OCI-M1 (cell line): ENCODE measurements around the gene SIGLEC12.

Source experiments
- DNase-seq: peaks from one replicate; lab custom pipeline; 2025; lab: John Stamatoyannopoulos, UW

Gene SIGLEC12

DNA sequence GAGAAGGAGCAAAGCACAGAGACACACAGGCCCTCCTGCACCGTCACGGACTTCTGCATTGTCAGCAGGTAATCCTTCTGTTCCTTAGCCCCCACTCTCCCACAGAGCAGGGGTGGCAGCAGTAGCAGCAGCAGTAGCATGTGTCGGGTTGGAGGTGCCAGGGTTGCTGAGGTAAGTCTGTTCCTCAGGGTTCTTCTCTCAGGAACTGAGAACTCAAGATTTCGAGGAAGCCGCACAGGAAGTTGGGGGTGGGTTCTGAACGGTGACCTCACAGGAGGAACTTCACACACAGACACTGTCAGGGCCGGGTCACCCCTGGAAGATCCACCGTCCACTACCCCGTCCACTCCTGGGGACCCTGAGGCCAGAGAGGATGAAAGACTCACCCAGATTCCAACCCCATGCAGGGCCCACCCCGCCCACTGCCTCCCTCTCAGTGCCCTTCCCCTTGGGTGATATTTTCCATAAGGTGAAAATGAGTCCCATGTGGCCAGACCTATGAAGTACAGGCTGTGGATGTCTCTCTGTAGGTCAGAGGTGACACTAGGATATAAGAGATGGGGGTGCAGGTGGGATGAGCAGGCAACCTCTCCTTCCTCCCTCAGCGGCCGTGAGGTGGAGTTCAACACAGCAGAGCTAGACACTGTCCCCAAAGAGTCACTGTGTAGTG, at the start of gene SIGLEC12:
TSS of gene SIGLEC12 (minus strand) at position 207 of the 670 bp plus-strand sequence. CDS start at position 140, 67 bp downstream.
- DNase-seq = no peak

- no peak for DNase-seq
Measured at GRCh38 chr19:51550848-51551672, 49.5 kb upstream of the SIGLEC12 start.

- DNase-seq = no peak
Measured at GRCh38 chr19:51549533-51550324, 48.1 kb upstream of the SIGLEC12 start.

DNA sequence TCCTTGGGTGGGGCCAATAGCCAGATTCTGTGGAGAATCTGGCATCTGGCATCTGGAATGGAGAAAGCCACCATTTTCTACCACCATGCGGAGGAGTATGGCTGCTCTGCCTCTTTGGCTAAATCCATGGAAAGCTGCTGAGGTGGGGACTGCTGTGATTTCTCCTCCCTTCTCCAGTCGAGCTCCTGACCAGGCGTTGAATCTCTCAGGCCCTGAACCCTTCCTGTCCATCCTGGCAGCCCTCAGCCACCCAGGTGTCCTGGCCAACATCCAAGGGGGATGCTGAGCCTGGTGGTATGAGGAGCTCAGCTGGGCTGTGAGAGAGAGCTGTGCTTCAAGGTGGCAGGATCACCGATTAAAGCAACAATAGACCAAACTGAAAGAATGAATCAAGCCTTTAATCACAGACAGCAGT, 47.3 kb upstream of the SIGLEC12 start:
- DNase-seq = no peak

GRCh38 chr19:51548213-51548651, 46.6 kb upstream of the SIGLEC12 start:
- DNase-seq = no peak

- DNase-seq = peak; percentile 98
Measured at GRCh38 chr19:51547397-51548212, 46.0 kb upstream of the SIGLEC12 start.

DNA sequence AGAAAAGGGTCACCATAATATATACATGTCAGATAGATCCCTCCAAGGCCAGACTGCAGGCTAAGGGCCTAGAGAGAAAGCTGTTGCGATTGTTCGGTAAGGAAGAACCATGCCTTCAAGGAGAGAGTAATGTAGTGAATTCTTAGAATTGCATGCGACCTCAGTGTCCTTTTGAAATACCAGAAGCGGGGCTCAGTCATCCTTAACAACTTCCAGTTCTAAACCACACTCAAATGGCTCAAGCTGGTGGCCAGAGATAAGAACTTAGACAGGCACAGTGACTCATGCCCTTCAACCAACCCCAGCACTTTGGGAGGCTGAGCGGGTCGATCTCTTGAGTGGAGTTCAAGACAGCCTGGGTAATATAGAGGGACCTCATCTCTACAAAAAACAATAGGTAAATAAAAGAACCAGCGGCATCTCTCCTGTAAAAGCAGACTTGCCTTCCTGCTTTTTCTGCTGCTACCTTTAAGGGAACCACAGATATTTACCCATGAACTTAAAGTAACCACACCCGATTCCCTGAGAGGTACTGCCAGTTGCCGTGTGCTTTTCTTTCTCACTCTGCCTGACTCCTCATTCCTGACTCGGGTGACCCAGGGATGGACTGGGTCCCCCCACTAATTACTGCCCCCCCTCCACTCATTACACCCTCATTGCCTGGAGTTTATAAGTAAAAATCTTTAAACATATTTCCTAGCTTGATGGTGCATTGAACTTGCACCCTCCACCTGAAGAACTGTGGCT, 45.2 kb upstream of the SIGLEC12 start:
- peak; percentile 100 for DNase-seq

- no peak for DNase-seq
Measured at GRCh38 chr19:51546107-51546649, 44.6 kb upstream of the SIGLEC12 start.

- DNase-seq = no peak
Measured at GRCh38 chr19:51544038-51544437, 42.4 kb upstream of the SIGLEC12 start.

- no peak for DNase-seq
Measured at GRCh38 chr19:51542699-51543098, 41.1 kb upstream of the SIGLEC12 start.

DNA sequence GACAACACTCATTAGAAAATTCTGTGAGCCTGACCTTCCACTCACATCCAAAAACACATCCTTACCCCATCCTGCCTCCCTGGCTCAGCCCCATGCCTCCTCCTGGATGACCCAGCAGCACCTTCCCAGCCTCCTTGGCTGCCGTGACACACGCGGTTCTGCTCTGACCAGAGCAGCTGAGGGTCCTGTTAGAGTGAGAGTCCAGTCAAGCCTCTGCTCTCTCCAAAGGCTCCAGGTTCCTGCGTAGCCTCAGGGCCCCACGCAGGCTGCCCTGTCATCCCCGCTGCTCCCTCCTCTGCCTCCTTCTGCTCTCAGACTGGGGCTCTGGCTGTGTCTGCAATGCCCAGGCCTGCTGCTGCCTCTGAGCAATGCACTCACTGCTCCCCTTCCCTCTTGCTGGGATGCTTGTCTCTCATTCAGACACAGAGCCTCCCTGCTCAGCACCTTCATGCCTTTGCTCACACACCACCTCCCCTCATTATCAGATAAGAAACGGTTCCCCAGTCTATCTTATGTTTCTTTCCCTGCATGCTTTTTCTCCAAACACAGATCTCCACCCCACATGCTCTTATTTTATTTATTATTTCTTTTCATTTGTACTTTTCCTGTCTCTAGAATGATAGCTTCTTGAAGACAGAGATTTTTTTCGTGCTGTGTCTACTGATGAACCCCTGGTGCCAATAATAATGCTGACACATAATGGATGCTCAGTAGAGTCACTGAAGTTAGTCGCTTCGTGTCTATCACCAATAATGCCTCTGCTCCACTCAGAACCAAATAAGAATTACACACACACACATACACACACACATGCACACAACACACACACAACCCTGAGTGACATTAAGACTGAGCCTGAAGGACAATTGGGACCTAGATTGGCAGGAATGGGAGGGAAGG, 40.1 kb upstream of the SIGLEC12 start:
- peak; percentile 33 for DNase-seq

- DNase-seq = no peak
Measured at GRCh38 chr19:51539821-51540366, 38.3 kb upstream of the SIGLEC12 start.

- peak; percentile 33 for DNase-seq
Measured at GRCh38 chr19:51535535-51535934, 33.9 kb upstream of the SIGLEC12 start.

GRCh38 chr19:51531349-51532315, 30.0 kb upstream of the SIGLEC12 start, which contains the start of gene SIGLEC6:
SIGLEC6 (minus strand) TSS chr19:51531670; CDS start chr19:51531648, 22 bp downstream.
- peak; percentile 98 for DNase-seq

- no peak for DNase-seq
Measured at GRCh38 chr19:51530616-51531015, 29.0 kb upstream of the SIGLEC12 start.

- DNase-seq = peak; percentile 25
Measured at GRCh38 chr19:51529301-51529700, 27.7 kb upstream of the SIGLEC12 start.

DNA sequence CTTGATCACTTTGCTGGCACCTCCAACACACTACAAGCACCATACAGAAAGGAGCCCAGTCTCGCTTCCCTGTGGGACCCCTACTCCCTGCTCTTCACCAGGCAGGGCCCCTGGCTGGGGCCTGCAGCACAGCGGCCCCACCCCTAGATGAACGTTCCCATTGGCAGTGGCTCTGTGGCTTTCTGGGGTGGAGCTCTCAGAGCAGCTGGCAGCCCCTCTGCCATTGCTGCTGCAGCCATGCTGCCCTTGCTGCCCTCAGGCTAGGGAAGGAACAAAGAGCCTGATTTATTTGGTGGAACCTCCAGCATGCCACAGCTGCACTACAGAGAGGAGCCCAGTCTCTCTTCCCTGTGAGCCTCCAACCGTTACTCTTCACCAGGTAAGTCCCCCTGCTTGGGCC, 24.1 kb upstream of the SIGLEC12 start:
- no peak for DNase-seq
